WTC11 (cell line): ENCODE data around the gene PRKAR1B. TPM values are rescaled to one million over a fixed set of nuclear protein-coding genes. Genes with fewer than 3 reads are reported as not detected.

Source experiments
- ATAC-seq: fragments of 200-7000 bp; cut with Tn5 transposase; 2 replicates; pipeline ENCODE4 v1.10.0; 2021; ENCODE audit warnings: mild to moderate bottlenecking, moderate library complexity
- CTCF ChIA-PET: fragments of 300-600 bp; sonication (Branson Sonifier 250); formaldehyde crosslinking; loops from one replicate; lab custom pipeline; 2021; ENCODE audit warnings: antibody characterized with exemption; lab: Charles Lee
- POLR2A ChIA-PET: fragments of 350-600 bp; sonication (Branson Sonifier 250); formaldehyde crosslinking; loops from one replicate; lab custom pipeline; 2021; ENCODE audit warnings: antibody characterized with exemption; lab: Charles Lee
- DNase-seq: peaks from one replicate; pipeline ENCODE4 v3.0.0; 2021; ENCODE audit warnings: low spot score
- H3K27ac Mint-ChIP-seq: 2 replicates; pipeline ENCODE4 v1.8.0; 2021; ENCODE audit warnings: mixed read lengths
- H3K27me3 Mint-ChIP-seq: 2 replicates; pipeline ENCODE4 v1.8.0; 2021; ENCODE audit warnings: low read depth, mild to moderate bottlenecking, moderate library complexity, mixed read lengths
- H3K36me3 Mint-ChIP-seq: 2 replicates; pipeline ENCODE4 v1.8.0; 2021; ENCODE audit warnings: mixed read lengths
- H3K4me1 Mint-ChIP-seq: 2 replicates; pipeline ENCODE4 v1.8.0; 2022; ENCODE audit warnings: mixed read lengths
- H3K4me3 Mint-ChIP-seq: 2 replicates; pipeline ENCODE4 v1.8.0; 2021; ENCODE audit warnings: mild to moderate bottlenecking, moderate library complexity, mixed read lengths
- H3K9me3 Mint-ChIP-seq: 2 replicates; pipeline ENCODE4 v1.8.0; 2021; ENCODE audit warnings: mixed read lengths
- AFF4 ChIP-seq: sonication (generic); formaldehyde crosslinking; IDR thresholded peaks from 2 replicates; pipeline ENCODE4 v1.8.1; 2023; ENCODE audit warnings: mild to moderate bottlenecking, missing genetic modification reagents, borderline replicate concordance
- ARID4B ChIP-seq: sonication (generic); formaldehyde crosslinking; IDR thresholded peaks from 2 replicates; pipeline ENCODE4 v1.8.0; 2023; ENCODE audit warnings: missing genetic modification reagents, mild to moderate bottlenecking, borderline replicate concordance
- CBFB ChIP-seq: sonication (generic); formaldehyde crosslinking; IDR thresholded peaks from 2 replicates; pipeline ENCODE4 v1.8.1; 2022; ENCODE audit warnings: mild to moderate bottlenecking, low read depth, missing genetic modification reagents
- CDX4 ChIP-seq: fragments of 250-450 bp; sonication (Bioruptor Pico); IDR thresholded peaks from 2 replicates; pipeline ENCODE4 v1.9.0; 2021; ENCODE audit warnings: moderate library complexity, mild to moderate bottlenecking, inconsistent platforms, borderline replicate concordance
- CREM ChIP-seq: sonication (generic); formaldehyde crosslinking; IDR thresholded peaks from 2 replicates; pipeline ENCODE4 v1.8.1; 2022; ENCODE audit warnings: mild to moderate bottlenecking, missing genetic modification reagents, moderate library complexity
- GRHL2 ChIP-seq: fragments of 250-450 bp; sonication (Bioruptor Pico); IDR thresholded peaks from 2 replicates; pipeline ENCODE4 v1.8.0; 2022; ENCODE audit warnings: mild to moderate bottlenecking, moderate library complexity; ENCODE audit not compliant: insufficient replicate concordance, severe bottlenecking
- HMGXB4 ChIP-seq: sonication (generic); formaldehyde crosslinking; IDR thresholded peaks from 2 replicates; pipeline ENCODE4 v1.8.1; 2023; ENCODE audit warnings: mild to moderate bottlenecking, moderate library complexity, missing genetic modification reagents
- MLX ChIP-seq: sonication (generic); formaldehyde crosslinking; IDR thresholded peaks from 2 replicates; pipeline ENCODE4 v1.8.1; 2023; ENCODE audit warnings: mild to moderate bottlenecking, missing genetic modification reagents, moderate library complexity
- MXD4 ChIP-seq: fragments of 250-450 bp; sonication (Bioruptor Pico); IDR thresholded peaks from 2 replicates; pipeline ENCODE4 v1.8.0; 2021; ENCODE audit warnings: mild to moderate bottlenecking, moderate library complexity, borderline replicate concordance
- NFATC4 ChIP-seq: fragments of 250-450 bp; sonication (Bioruptor Pico); IDR thresholded peaks from 2 replicates; pipeline ENCODE4 v1.9.0; 2021; ENCODE audit warnings: mild to moderate bottlenecking
- RELA ChIP-seq: sonication (generic); formaldehyde crosslinking; IDR thresholded peaks from 2 replicates; pipeline ENCODE4 v1.8.1; 2022; ENCODE audit warnings: missing genetic modification reagents, mild to moderate bottlenecking, borderline replicate concordance
- SP1 ChIP-seq: sonication (generic); formaldehyde crosslinking; conservative IDR thresholded peaks from 2 replicates; pipeline ENCODE4 v1.8.1; 2022; ENCODE audit warnings: missing genetic modification reagents
- TEAD4 ChIP-seq: sonication (generic); formaldehyde crosslinking; IDR thresholded peaks from 2 replicates; pipeline ENCODE4 v1.8.0; 2022; ENCODE audit warnings: mild to moderate bottlenecking, missing genetic modification reagents
- ZBTB21 ChIP-seq: sonication (generic); formaldehyde crosslinking; IDR thresholded peaks from 2 replicates; pipeline ENCODE4 v1.8.1; 2023; ENCODE audit warnings: mild to moderate bottlenecking, missing genetic modification reagents, borderline replicate concordance
- ZNF121 ChIP-seq: sonication (generic); formaldehyde crosslinking; IDR thresholded peaks from 2 replicates; pipeline ENCODE4 v1.8.0; 2023; ENCODE audit warnings: missing genetic modification reagents
- ZNF263 ChIP-seq: sonication (generic); formaldehyde crosslinking; IDR thresholded peaks from 2 replicates; pipeline ENCODE4 v1.8.1; 2022; ENCODE audit warnings: low read depth, mild to moderate bottlenecking, moderate library complexity, missing genetic modification reagents
- ZNF416 ChIP-seq: fragments of 250-450 bp; sonication (Bioruptor Pico); IDR thresholded peaks from 2 replicates; pipeline ENCODE4 v1.9.0; 2021; ENCODE audit warnings: mild to moderate bottlenecking, inconsistent platforms
- ZNF512 ChIP-seq: sonication (generic); formaldehyde crosslinking; IDR thresholded peaks from 2 replicates; pipeline ENCODE4 v1.8.1; 2022; ENCODE audit warnings: missing genetic modification reagents, borderline replicate concordance
- ZNF671 ChIP-seq: fragments of 250-450 bp; sonication (Bioruptor Pico); IDR thresholded peaks from 2 replicates; pipeline ENCODE4 v1.8.0; 2021; ENCODE audit warnings: mild to moderate bottlenecking
- ZSCAN18 ChIP-seq: fragments of 250-450 bp; sonication (Bioruptor Pico); IDR thresholded peaks from 2 replicates; pipeline ENCODE4 v2.1.2; 2022; ENCODE audit warnings: mild to moderate bottlenecking, moderate library complexity
- total RNA-seq: library from RNA; stranded (reverse); gene quantifications from 3 replicates; pipeline ENCODE4 v1.2.3, GENCODE V29; 2021

PRKAR1B gene
- total RNA-seq, 1 experiment from 2014 or later = 43.6 TPM

- TF ChIP-seq HMGXB4 (CRISPR knock-in tag) (no peak), CBFB (CRISPR knock-in tag) (no peak), AFF4 (CRISPR knock-in tag) (no peak), MXD4 (no peak), ZNF671 (CRISPR knock-in tag) (no peak), RELA (CRISPR knock-in tag) (no peak), ARID4B (no peak), ZNF263 (no peak), NFATC4 (CRISPR knock-in tag) (no peak)
Observed at GRCh38 chr7:574661-575395, 152.3 kb downstream of the PRKAR1B start (continued).

- no peak for DNase-seq
- TF ChIP-seq ZNF416 (CRISPR knock-in tag) (no peak), MLX (no peak), ZBTB21 (no peak), ZSCAN18 (CRISPR knock-in tag) (no peak), CDX4 (no peak), SP1 (CRISPR knock-in tag) (no peak), ZNF512 (CRISPR knock-in tag) (no peak), CREM (CRISPR knock-in tag) (no peak), NFATC4 (CRISPR knock-in tag) (no peak), TEAD4 (no peak), ZNF121 (CRISPR knock-in tag) (no peak), GRHL2 (CRISPR knock-in tag) (no peak)
Observed at GRCh38 chr7:573933-574381, 153.1 kb downstream of the PRKAR1B start.

More at GRCh38 chr7:573933-574381, 153.1 kb downstream of the PRKAR1B start:
- no peak for ATAC-seq
- no peaks in the 10 kb centered on the region for H3K27me3 Mint-ChIP-seq
- H3K4me3 Mint-ChIP-seq = no peak overlapping the region
- H3K4me1 Mint-ChIP-seq = peaks cover 18% of the 10 kb centered on the region
- POLR2A ChIA-PET = no interaction called here
- CTCF ChIA-PET = interaction anchor here (2.1 kb wide), 1 partner anchor 251 kb away, joined by 8 read pairs; no protein-coding TSS in a partner anchor
- H3K36me3 Mint-ChIP-seq = peaks cover 29% of the 10 kb centered on the region
- H3K9me3 Mint-ChIP-seq = peaks cover 7% of the 10 kb centered on the region
- H3K27ac Mint-ChIP-seq = no peak overlapping the region
